GM23248 (cell line): ENCODE measurements around the gene GRB10. TPM values are rescaled to one million over a fixed set of nuclear protein-coding genes. Genes with fewer than 3 reads are reported as not detected.

Source experiments
- DNase-seq: peaks from one replicate; pipeline ENCODE4 v3.0.0-alpha.2; 2015
- H2AFZ ChIP-seq: fragments of 200-600 bp; sonication (generic); 2 replicates; pipeline ENCODE4 v1.6.1; 2016; ENCODE audit warnings: antibody characterized with exemption
- H3F3A ChIP-seq: fragments of 200-600 bp; sonication (generic); 2 replicates; pipeline ENCODE4 v1.6.1; 2016; ENCODE audit warnings: mild to moderate bottlenecking, antibody characterized with exemption, mixed run types; ENCODE audit not compliant: insufficient read depth
- H3K27ac ChIP-seq: fragments of 200-600 bp; sonication (generic); 2 replicates; pipeline ENCODE4 v1.5.1; 2016; ENCODE audit warnings: mild to moderate bottlenecking
- H3K27me3 ChIP-seq: fragments of 200-600 bp; sonication (generic); replicated peaks from 2 replicates; pipeline ENCODE4 v1.6.1; 2016; ENCODE audit warnings: mild to moderate bottlenecking; ENCODE audit not compliant: insufficient read depth
- H3K36me3 ChIP-seq: fragments of 200-600 bp; sonication (generic); 2 replicates; pipeline ENCODE4 v1.6.1; 2016; ENCODE audit warnings: low read depth, mild to moderate bottlenecking
- H3K4me1 ChIP-seq: fragments of 200-600 bp; sonication (generic); 2 replicates; pipeline ENCODE4 v1.6.1; 2016; ENCODE audit warnings: mild to moderate bottlenecking; ENCODE audit not compliant: insufficient read depth
- H3K4me2 ChIP-seq: fragments of 200-600 bp; sonication (generic); one replicate; pipeline ENCODE4 v1.6.1; 2016; ENCODE audit warnings: mild to moderate bottlenecking; ENCODE audit not compliant: unreplicated experiment
- H3K4me3 ChIP-seq: fragments of 200-600 bp; sonication (generic); 2 replicates; pipeline ENCODE4 v1.5.1; 2016; ENCODE audit warnings: mild to moderate bottlenecking
- H3K79me2 ChIP-seq: fragments of 200-600 bp; sonication (generic); 2 replicates; pipeline ENCODE4 v1.6.1; 2016; ENCODE audit warnings: mild to moderate bottlenecking; ENCODE audit not compliant: insufficient read depth
- H3K9ac ChIP-seq: fragments of 200-600 bp; sonication (generic); 2 replicates; pipeline ENCODE4 v1.6.1; 2016; ENCODE audit warnings: mild to moderate bottlenecking
- H3K9me2 ChIP-seq: fragments of 200-600 bp; sonication (generic); 2 replicates; pipeline ENCODE4 v1.6.1; 2016; ENCODE audit warnings: mixed run types, mild to moderate bottlenecking, moderate library complexity; ENCODE audit not compliant: insufficient read depth
- H3K9me3 ChIP-seq: fragments of 200-600 bp; sonication (generic); one replicate; pipeline ENCODE4 v1.6.1; 2017; ENCODE audit warnings: low read depth
- H4K20me1 ChIP-seq: fragments of 200-600 bp; sonication (generic); 2 replicates; pipeline ENCODE4 v1.6.0; 2016; ENCODE audit not compliant: insufficient read depth
- EZH2 ChIP-seq: fragments of 200-600 bp; sonication (generic); IDR thresholded peaks from 2 replicates; pipeline ENCODE4 v1.6.1; 2018; ENCODE audit warnings: antibody characterized with exemption, mild to moderate bottlenecking; ENCODE audit not compliant: insufficient read depth, poor library complexity, severe bottlenecking
- EZH2phosphoT487 ChIP-seq: fragments of 200-600 bp; sonication (generic); IDR thresholded peaks from 2 replicates; pipeline ENCODE4 v1.6.1; 2018; ENCODE audit warnings: antibody characterized with exemption, moderate library complexity, mild to moderate bottlenecking, low read depth; ENCODE audit not compliant: insufficient read depth
- WGBS, 2 experiments: methylation state at CpG; one replicate each; pipeline ENCODE4 v1.1.6; 2015 to 2017; ENCODE audit warnings: low lambda C conversion rate in 2 of 2, low coverage in 1 of 2; ENCODE audit errors: missing lambda C conversion rate in 2 of 2; 5-methylcytosine and 5-hydroxymethylcytosine counted together
- in situ Hi-C: fragments of 300-500 bp; cut with MboI; formaldehyde crosslinking; loops from 2 replicates; pipeline ENCODE4 v1.15.0; 2020
- polyA plus RNA-seq: library from polyadenylated mRNA; unstranded; fragments of >200 nt; fragmentation: Nextera tagmentation; extraction: Ambion mirVana; gene quantifications from 2 replicates; pipeline ENCODE4 v1.2.1, GENCODE V29; 2016
- total RNA-seq: library from RNA; depleted of rRNA; stranded (reverse); fragments of >200 nt; shearing (Covaris generic); gene quantifications from 2 replicates; pipeline ENCODE4 v1.2.3, GENCODE V29; 2014

The GRB10 gene
- total and polyA plus RNA-seq, 2 experiments from 2014 or later: 12.9 to 25.9 TPM

GRCh38 chr7:50801907-50802306 is 19.2 kb upstream of the GRB10 start:
- Histone ChIP-seq H3K9ac (no peak overlapping the region), H3K4me2 (no peak overlapping the region), H3F3A (no peaks in the 10 kb centered on the region), H3K9me3 (no peaks in the 10 kb centered on the region), H3K4me3 (no peak overlapping the region), H3K4me1 (0 out of 2 replicates have a peak, but pooled peaks cover 3% of the 10 kb centered on the region), H3K36me3 (no peaks in the 10 kb centered on the region), H3K27me3 (peaks cover 15% of the 10 kb centered on the region), H3K79me2 (no peaks in the 10 kb centered on the region), H3K9me2 (no peaks in the 10 kb centered on the region), H4K20me1 (no peaks in the 10 kb centered on the region; the same call in 1 of the 2 replicates), H3K27ac (no peak overlapping the region), H2AFZ (no peak overlapping the region)
- TF ChIP-seq EZH2 (no peak), EZH2phosphoT487 (no peak)
- DNase-seq: no peak
- in situ Hi-C loops: no loop called here
- 55 to 64% methylated on average over 1 of the region's 1 CpG for WGBS, 2 experiments

- in situ Hi-C loops: loop anchor here (10.0 kb wide), 1 partner anchor 335 kb away; no protein-coding TSS in a partner anchor
- Histone ChIP-seq H2AFZ (no peak overlapping the region), H3K27ac (no peak overlapping the region), H3K9me3 (no peaks in the 10 kb centered on the region), H3K79me2 (no peaks in the 10 kb centered on the region), H3K4me2 (no peak overlapping the region), H3F3A (peaks cover 5% of the 10 kb centered on the region; the same call in 1 of the 2 replicates), H3K4me1 (no peaks in the 10 kb centered on the region), H3K9me2 (no peaks in the 10 kb centered on the region), H3K27me3 (peaks cover 15% of the 10 kb centered on the region), H3K9ac (no peak overlapping the region), H3K4me3 (no peak overlapping the region), H3K36me3 (no peaks in the 10 kb centered on the region), H4K20me1 (no peaks in the 10 kb centered on the region; the same call in 1 of the 2 replicates)
- no peak for DNase-seq
- TF ChIP-seq EZH2 (no peak), EZH2phosphoT487 (no peak)
- WGBS, 2 experiments: 77 to 81% methylated on average over 8 of the region's 8 CpGs
Observed at GRCh38 chr7:50799873-50800272, 17.2 kb upstream of the GRB10 start.

- DNase-seq: no peak
- H3K9me3 ChIP-seq: no peaks in the 10 kb centered on the region
- H3K79me2 ChIP-seq: no peaks in the 10 kb centered on the region
- no peak for TF ChIP-seq EZH2
- TF ChIP-seq EZH2phosphoT487: no peak
- peaks cover 15% of the 10 kb centered on the region for H3K27me3 ChIP-seq
- no peaks in the 10 kb centered on the region for H3K36me3 ChIP-seq
- no peak overlapping the region for H3K27ac ChIP-seq
- no peaks in the 10 kb centered on the region for H3K4me1 ChIP-seq
- no peak overlapping the region for H3K9ac ChIP-seq
- no peaks in the 10 kb centered on the region for H4K20me1 ChIP-seq
- H3K9me2 ChIP-seq: no peaks in the 10 kb centered on the region
- H3F3A ChIP-seq: peaks cover 17% of the 10 kb centered on the region
- no peak overlapping the region for H2AFZ ChIP-seq
- H3K4me3 ChIP-seq: no peak overlapping the region
- 78 to 90% methylated on average over 2 of the region's 2 CpGs for WGBS, 2 experiments
- in situ Hi-C loops: loop anchor here (10.0 kb wide), 1 partner anchor 337 kb away; no protein-coding TSS in a partner anchor
- no peak overlapping the region for H3K4me2 ChIP-seq
Observed at GRCh38 chr7:50798126-50798525, 15.4 kb upstream of the GRB10 start.

- H3K9me3 ChIP-seq: no peaks in the 10 kb centered on the region
- peaks cover 11% of the 10 kb centered on the region for H3K4me1 ChIP-seq
- H3K27ac ChIP-seq: no peak overlapping the region
- peaks cover 26% of the 10 kb centered on the region for H3F3A ChIP-seq
- WGBS, 2 experiments: 80 to 85% methylated on average over 5 of the region's 5 CpGs
- DNase-seq: no peak
- H2AFZ ChIP-seq: no peak overlapping the region
- H3K27me3 ChIP-seq: peaks cover 4% of the 10 kb centered on the region; the same call in 1 of the 2 replicates
- TF ChIP-seq EZH2 (no peak), EZH2phosphoT487 (no peak)
- no peak overlapping the region for H3K4me3 ChIP-seq
- no peaks in the 10 kb centered on the region for H3K36me3 ChIP-seq
- H3K9ac ChIP-seq: no peak overlapping the region
- no peaks in the 10 kb centered on the region for H3K9me2 ChIP-seq
- H3K79me2 ChIP-seq: peaks cover 14% of the 10 kb centered on the region
- in situ Hi-C loops: loop anchor here (10.0 kb wide), 1 partner anchor 339 kb away; no protein-coding TSS in a partner anchor
- no peak overlapping the region for H3K4me2 ChIP-seq
- H4K20me1 ChIP-seq: no peaks in the 10 kb centered on the region
Observed at GRCh38 chr7:50795831-50796230, 13.1 kb upstream of the GRB10 start.
